GM12891 (cell line): ENCODE data around the gene ATP6V1E1.

Experiments used
- PAX5 ChIP-seq: IDR thresholded peaks from 2 replicates; pipeline ENCODE4 v1.6.1; 2011; ENCODE audit warnings: low read length, moderate library complexity, mild to moderate bottlenecking; ENCODE audit not compliant: insufficient read depth, severe bottlenecking
- POLR2A ChIP-seq: IDR thresholded peaks from 2 replicates; pipeline ENCODE4 v1.6.1; 2011; ENCODE audit warnings: low read depth, low read length, control low read depth
- POLR2AphosphoS5 ChIP-seq: IDR thresholded peaks from 2 replicates; pipeline ENCODE4 v1.6.1; 2011; ENCODE audit warnings: low read depth, low read length, control low read depth
- SPI1 ChIP-seq: IDR thresholded peaks from 2 replicates; pipeline ENCODE4 v1.6.1; 2011; ENCODE audit warnings: low read depth, low read length, control low read depth
- TAF1 ChIP-seq: IDR thresholded peaks from 2 replicates; pipeline ENCODE4 v1.6.1; 2011; ENCODE audit warnings: low read depth, low read length, control low read depth

DNA sequence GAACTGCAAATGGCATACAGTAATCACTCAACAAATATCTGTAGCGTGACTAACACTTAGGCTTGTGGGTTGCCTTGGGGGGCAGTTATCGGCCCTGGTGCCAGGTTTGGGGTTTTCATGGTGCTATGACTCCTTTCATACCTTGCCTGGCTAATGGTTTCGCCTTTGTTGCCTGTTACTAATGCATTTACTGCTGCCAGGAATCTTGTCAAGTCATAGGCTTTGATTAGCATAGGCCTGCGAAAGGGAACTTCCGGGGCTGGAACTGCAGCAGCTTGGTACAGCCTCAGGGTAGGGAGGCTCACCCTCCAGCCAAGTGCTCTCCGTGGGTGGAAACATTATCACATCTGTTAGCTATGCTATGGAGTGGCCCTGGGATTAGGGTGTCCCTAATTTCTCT lies 52.1 kb downstream of the ATP6V1E1 start:
- no peak for TF ChIP-seq POLR2AphosphoS5
- no peak for TF ChIP-seq TAF1
- no peak for TF ChIP-seq POLR2A
- no peak for TF ChIP-seq SPI1
- no peak for TF ChIP-seq PAX5
